HCT116 (cell line): ENCODE results near the gene HEATR5B.

Source experiments
- ELF1 ChIP-seq: IDR thresholded peaks from 2 replicates; pipeline ENCODE4 v1.6.1; 2012; ENCODE audit warnings: low read depth, borderline replicate concordance
- EZH2 ChIP-seq: fragments of 200-600 bp; sonication (generic); IDR thresholded peaks from 2 replicates; pipeline ENCODE4 v1.6.1; 2017; ENCODE audit warnings: antibody characterized with exemption, mixed run types
- EZH2phosphoT487 ChIP-seq: fragments of 200-600 bp; IDR thresholded peaks from 2 replicates; pipeline ENCODE4 v1.6.1; 2018; ENCODE audit warnings: antibody characterized with exemption, borderline replicate concordance
- POLR2A ChIP-seq: IDR thresholded peaks from 2 replicates; pipeline ENCODE4 v1.7.0; 2011; ENCODE audit warnings: borderline replicate concordance; ENCODE audit not compliant: insufficient read depth, insufficient read length; ENCODE audit errors: extremely low read depth
- POLR2AphosphoS5 ChIP-seq: IDR thresholded peaks from 2 replicates; pipeline ENCODE4 v1.6.1; 2011; ENCODE audit warnings: mild to moderate bottlenecking, low read depth, low read length, moderate library complexity
- SIN3A ChIP-seq: IDR thresholded peaks from 2 replicates; pipeline ENCODE4 v1.6.1; 2012; ENCODE audit warnings: low read depth
- SP1 ChIP-seq: IDR thresholded peaks from 2 replicates; pipeline ENCODE4 v1.6.1; 2012; ENCODE audit warnings: low read depth
- SRF ChIP-seq: IDR thresholded peaks from 2 replicates; pipeline ENCODE4 v1.6.1; 2012; ENCODE audit warnings: low read depth
- YY1 ChIP-seq: IDR thresholded peaks from 2 replicates; pipeline ENCODE4 v1.6.1; 2011; ENCODE audit warnings: low read length, low read depth, moderate library complexity, mild to moderate bottlenecking; ENCODE audit not compliant: insufficient replicate concordance; ENCODE audit errors: extremely low read depth
- TF ChIP-seq, protein P1 (sequence below), 3 experiments: fragments of 200-600 bp in 1 of 3; sonication (generic) in 1 of 3; IDR thresholded peaks in 2 of 3; conservative IDR thresholded peaks in 1 of 3; 2 replicates each; pipeline ENCODE4 v1.5.1; 2012 to 2017; ENCODE audit warnings: low read depth in 2 of 3, low read length in 2 of 3, antibody characterized with exemption in 1 of 3, borderline replicate concordance in 1 of 3, control low read depth in 1 of 3, mild to moderate bottlenecking in 1 of 3, mixed read lengths in 1 of 3, mixed run types in 1 of 3, moderate library complexity in 1 of 3; ENCODE audit not compliant: insufficient read depth in 1 of 3
- TF ChIP-seq, protein P2 (sequence below): IDR thresholded peaks from 2 replicates; pipeline ENCODE4 v1.6.1; 2012
- TF ChIP-seq, protein P3 (sequence below): IDR thresholded peaks from 2 replicates; pipeline ENCODE4 v1.6.1; 2012

- no peak for TF ChIP-seq EZH2
- TF ChIP-seq, protein P1, sequence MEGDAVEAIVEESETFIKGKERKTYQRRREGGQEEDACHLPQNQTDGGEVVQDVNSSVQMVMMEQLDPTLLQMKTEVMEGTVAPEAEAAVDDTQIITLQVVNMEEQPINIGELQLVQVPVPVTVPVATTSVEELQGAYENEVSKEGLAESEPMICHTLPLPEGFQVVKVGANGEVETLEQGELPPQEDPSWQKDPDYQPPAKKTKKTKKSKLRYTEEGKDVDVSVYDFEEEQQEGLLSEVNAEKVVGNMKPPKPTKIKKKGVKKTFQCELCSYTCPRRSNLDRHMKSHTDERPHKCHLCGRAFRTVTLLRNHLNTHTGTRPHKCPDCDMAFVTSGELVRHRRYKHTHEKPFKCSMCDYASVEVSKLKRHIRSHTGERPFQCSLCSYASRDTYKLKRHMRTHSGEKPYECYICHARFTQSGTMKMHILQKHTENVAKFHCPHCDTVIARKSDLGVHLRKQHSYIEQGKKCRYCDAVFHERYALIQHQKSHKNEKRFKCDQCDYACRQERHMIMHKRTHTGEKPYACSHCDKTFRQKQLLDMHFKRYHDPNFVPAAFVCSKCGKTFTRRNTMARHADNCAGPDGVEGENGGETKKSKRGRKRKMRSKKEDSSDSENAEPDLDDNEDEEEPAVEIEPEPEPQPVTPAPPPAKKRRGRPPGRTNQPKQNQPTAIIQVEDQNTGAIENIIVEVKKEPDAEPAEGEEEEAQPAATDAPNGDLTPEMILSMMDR (IDR thresholded peaks at IDR 0.05 in 2 of 3, conservative IDR thresholded peaks at IDR 0.05 in 1 of 3; ENCODE audit: borderline replicate concordance in 1 of 3, insufficient read depth in 1 of 3, low read depth in 2 of 3, low read length in 2 of 3), result no peak
- TF ChIP-seq SIN3A, result no peak
- TF ChIP-seq, protein P2, sequence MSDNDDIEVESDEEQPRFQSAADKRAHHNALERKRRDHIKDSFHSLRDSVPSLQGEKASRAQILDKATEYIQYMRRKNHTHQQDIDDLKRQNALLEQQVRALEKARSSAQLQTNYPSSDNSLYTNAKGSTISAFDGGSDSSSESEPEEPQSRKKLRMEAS, result no peak
- TF ChIP-seq POLR2AphosphoS5, result no peak
- TF ChIP-seq POLR2A, result no peak
- no peak for TF ChIP-seq ELF1
- TF ChIP-seq SRF, result no peak
- no peak for TF ChIP-seq EZH2phosphoT487
- no peak for TF ChIP-seq SP1
- no peak for TF ChIP-seq YY1
- TF ChIP-seq, protein P3, sequence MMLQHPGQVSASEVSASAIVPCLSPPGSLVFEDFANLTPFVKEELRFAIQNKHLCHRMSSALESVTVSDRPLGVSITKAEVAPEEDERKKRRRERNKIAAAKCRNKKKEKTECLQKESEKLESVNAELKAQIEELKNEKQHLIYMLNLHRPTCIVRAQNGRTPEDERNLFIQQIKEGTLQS, result no peak
These were observed 22.4 kb downstream of the HEATR5B start for GRCh38 chr2:37061776-37062175.
